H9 (cell line): ENCODE data around the gene C15orf61. TPM values are rescaled to one million over a fixed set of nuclear protein-coding genes. Genes with fewer than 3 reads are reported as not detected.

Experiments
- DNase-seq: peaks from one replicate; pipeline ENCODE4 v3.0.0-alpha.2; 2017
- H2AFZ ChIP-seq: one replicate; pipeline ENCODE4 v1.6.1; 2013; ENCODE audit warnings: mild to moderate bottlenecking, low read length, control low read depth, moderate library complexity
- H2AK5ac ChIP-seq: 2 replicates; pipeline ENCODE4 v1.6.1; 2013; ENCODE audit warnings: low read length, control low read depth, mixed read lengths; ENCODE audit not compliant: insufficient read length
- H2BK120ac ChIP-seq: one replicate; pipeline ENCODE4 v1.6.1; 2013; ENCODE audit warnings: low read depth, mild to moderate bottlenecking, low read length, control low read depth, inconsistent platforms; ENCODE audit not compliant: poor library complexity, severe bottlenecking
- H2BK12ac ChIP-seq: 2 replicates; pipeline ENCODE4 v1.6.1; 2013; ENCODE audit warnings: low read length, control low read depth, mixed read lengths, low read depth; ENCODE audit not compliant: insufficient read length
- H2BK15ac ChIP-seq: 2 replicates; pipeline ENCODE4 v1.6.1; 2013; ENCODE audit warnings: low read depth, low read length, control low read depth
- H2BK20ac ChIP-seq: one replicate; pipeline ENCODE4 v1.6.1; 2013; ENCODE audit warnings: low read depth, mild to moderate bottlenecking, low read length, control low read depth, inconsistent platforms; ENCODE audit not compliant: poor library complexity, severe bottlenecking
- H2BK5ac ChIP-seq: 2 replicates; pipeline ENCODE4 v1.6.1; 2013; ENCODE audit warnings: low read length, control low read depth, mixed read lengths; ENCODE audit not compliant: insufficient read length
- H3K14ac ChIP-seq: 2 replicates; pipeline ENCODE4 v1.6.1; 2013; ENCODE audit warnings: low read length, control low read depth; ENCODE audit not compliant: insufficient read depth
- H3K18ac ChIP-seq: 2 replicates; pipeline ENCODE4 v1.6.1; 2013; ENCODE audit warnings: low read depth, mild to moderate bottlenecking, mixed read lengths, low read length, control low read depth; ENCODE audit not compliant: insufficient read length
- H3K23ac ChIP-seq: 2 replicates; pipeline ENCODE4 v1.6.1; 2013; ENCODE audit warnings: low read length, control low read depth, mixed read lengths, low read depth; ENCODE audit not compliant: insufficient read length
- H3K23me2 ChIP-seq: 2 replicates; pipeline ENCODE4 v1.6.1; 2013; ENCODE audit warnings: low read depth, mild to moderate bottlenecking, mixed read lengths, low read length, control low read depth; ENCODE audit not compliant: insufficient read length, poor library complexity, severe bottlenecking
- H3K27ac ChIP-seq: 2 replicates; pipeline ENCODE4 v1.5.1; 2013; ENCODE audit warnings: low read length, control low read depth, mixed read lengths, low read depth; ENCODE audit not compliant: insufficient read length
- H3K27me3 ChIP-seq: 2 replicates; pipeline ENCODE4 v1.6.1; 2013; ENCODE audit warnings: low read length, control low read depth, inconsistent platforms; ENCODE audit not compliant: insufficient read depth
- H3K4ac ChIP-seq: 2 replicates; pipeline ENCODE4 v1.6.1; 2013; ENCODE audit warnings: low read depth, mild to moderate bottlenecking, control low read depth, inconsistent platforms, low read length, moderate library complexity
- H3K4me1 ChIP-seq: 2 replicates; pipeline ENCODE4 v1.6.1; 2013; ENCODE audit warnings: low read length, control low read depth, inconsistent platforms; ENCODE audit not compliant: insufficient read depth
- H3K4me2 ChIP-seq: 2 replicates; pipeline ENCODE4 v1.6.1; 2013; ENCODE audit warnings: low read length, control low read depth, mixed read lengths; ENCODE audit not compliant: insufficient read length, insufficient read depth
- H3K56ac ChIP-seq: 2 replicates; pipeline ENCODE4 v1.6.1; 2013; ENCODE audit warnings: low read depth, mild to moderate bottlenecking, mixed read lengths, low read length, control low read depth; ENCODE audit not compliant: insufficient read length
- H3K79me1 ChIP-seq: 2 replicates; pipeline ENCODE4 v1.6.1; 2013; ENCODE audit warnings: low read depth, mild to moderate bottlenecking, moderate library complexity, low read length, control low read depth, inconsistent platforms; ENCODE audit not compliant: insufficient read depth, poor library complexity, severe bottlenecking
- H3K79me2 ChIP-seq: 2 replicates; pipeline ENCODE4 v1.6.1; 2013; ENCODE audit warnings: low read length, control low read depth, inconsistent platforms; ENCODE audit not compliant: insufficient read depth
- H3K9ac ChIP-seq: 2 replicates; pipeline ENCODE4 v1.6.1; 2013; ENCODE audit warnings: low read length, control low read depth, mixed read lengths; ENCODE audit not compliant: insufficient read length; ENCODE audit errors: extremely low read depth
- H3K9me3 ChIP-seq: one replicate; pipeline ENCODE4 v1.6.1; 2013; ENCODE audit warnings: low read depth, low read length, inconsistent platforms; ENCODE audit not compliant: control insufficient read depth
- H3T11ph ChIP-seq: one replicate; pipeline ENCODE4 v1.6.1; 2013; ENCODE audit warnings: mild to moderate bottlenecking, low read length, control low read depth, inconsistent platforms
- H4K20me1 ChIP-seq: one replicate; pipeline ENCODE4 v1.6.1; 2013; ENCODE audit not compliant: control insufficient read depth, insufficient read length, insufficient read depth
- H4K5ac ChIP-seq: 2 replicates; pipeline ENCODE4 v1.6.1; 2013; ENCODE audit warnings: low read depth, mild to moderate bottlenecking, mixed read lengths, low read length, control low read depth; ENCODE audit not compliant: insufficient read length
- H4K8ac ChIP-seq: replicated peaks from 2 replicates; pipeline ENCODE4 v1.6.1; 2013; ENCODE audit warnings: low read length, control low read depth, mixed read lengths, low read depth; ENCODE audit not compliant: insufficient read length
- H4K91ac ChIP-seq: 2 replicates; pipeline ENCODE4 v1.6.1; 2013; ENCODE audit warnings: low read depth, mild to moderate bottlenecking, moderate library complexity, mixed read lengths, low read length, control low read depth; ENCODE audit not compliant: insufficient read length
- H3K27ac Mint-ChIP-seq, 3 experiments: 2 replicates in 2 of 3; 3 replicates in 1 of 3; pipeline ENCODE4 v1.8.0; 2020 to 2021; ENCODE audit warnings: mixed read lengths in 3 of 3, mild to moderate bottlenecking in 1 of 3, moderate library complexity in 1 of 3
- H3K27me3 Mint-ChIP-seq: 2 replicates; pipeline ENCODE4 v1.8.0; 2021; ENCODE audit warnings: low read depth, mild to moderate bottlenecking, moderate library complexity, mixed read lengths
- H3K36me3 Mint-ChIP-seq, 3 experiments: 2 replicates in 2 of 3; 3 replicates in 1 of 3; pipeline ENCODE4 v1.8.0; 2020 to 2021; ENCODE audit warnings: low read depth in 3 of 3, mixed read lengths in 3 of 3; ENCODE audit not compliant: insufficient read depth in 1 of 3
- H3K4me1 Mint-ChIP-seq, 2 experiments: 2 replicates each; pipeline ENCODE4 v1.8.0; 2020; ENCODE audit warnings: mixed read lengths in 2 of 2
- H3K4me3 Mint-ChIP-seq, 2 experiments: 2 replicates in 1 of 2; 3 replicates in 1 of 2; pipeline ENCODE4 v1.8.0; 2020 to 2021; ENCODE audit warnings: mild to moderate bottlenecking in 2 of 2, mixed read lengths in 2 of 2, moderate library complexity in 1 of 2
- H3K9me3 Mint-ChIP-seq, 2 experiments: 2 replicates in 1 of 2; 3 replicates in 1 of 2; pipeline ENCODE4 v1.8.0; 2020; ENCODE audit warnings: mild to moderate bottlenecking in 2 of 2, mixed read lengths in 2 of 2, moderate library complexity in 1 of 2
- WGBS: extraction: QIAGEN DNeasy Blood & Tissue Kit; methylation state at CpG from one replicate; pipeline ENCODE4 v1.1.7; 2013; ENCODE audit warnings: missing lambda C conversion rate, low lambda C conversion rate, mixed read lengths; ENCODE audit not compliant: insufficient read length; ENCODE audit errors: extremely low coverage; 5-methylcytosine and 5-hydroxymethylcytosine counted together
- total RNA-seq: library from RNA; stranded (reverse); gene quantifications from 2 replicates; pipeline ENCODE4 v1.2.1, GENCODE V29; 2021
- TF ChIP-seq, protein P1 (sequence below): fragments of 200-600 bp; sonication (generic); conservative IDR thresholded peaks from 3 replicates; pipeline ENCODE4 v1.8.0; 2021; ENCODE audit warnings: antibody characterized with exemption, mild to moderate bottlenecking

Gene C15orf61
- total RNA-seq, 1 experiment from 2014 or later: 2.6 TPM

DNA sequence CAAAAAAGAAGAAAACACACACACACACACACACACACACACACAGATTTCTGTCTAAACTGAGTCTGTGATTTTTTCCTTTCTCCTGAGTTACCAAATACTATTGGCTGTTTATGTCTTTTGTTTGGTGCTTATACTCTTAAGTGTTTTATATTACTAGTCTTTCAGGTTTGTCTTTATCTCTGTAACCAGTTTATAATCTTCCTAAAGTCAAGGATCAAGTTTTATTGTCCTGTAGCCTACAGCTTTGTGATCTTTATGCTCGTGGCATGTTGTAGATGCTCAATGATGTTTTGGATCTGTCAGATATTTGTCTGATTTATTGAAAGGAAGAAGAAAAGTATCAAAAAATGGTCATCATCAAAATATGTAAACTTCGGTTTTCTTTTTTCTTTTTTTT is 26.1 kb downstream of the C15orf61 start:
- H3K9me3 Mint-ChIP-seq: no peaks in the 10 kb centered on the region
- no peak overlapping the region for H3K4ac ChIP-seq
- H2BK12ac ChIP-seq: no peak overlapping the region
- H3K4me3 Mint-ChIP-seq: no peak overlapping the region
- no peak overlapping the region for H3K4me2 ChIP-seq
- H3T11ph ChIP-seq: no peak overlapping the region
- H3K79me1 ChIP-seq: no peaks in the 10 kb centered on the region
- H3K79me2 ChIP-seq: no peaks in the 10 kb centered on the region
- peaks cover 0 to 23% (median 13%) of the 10 kb centered on the region in 3 experiments; a peak in 4 of 7 replicates for H3K36me3 Mint-ChIP-seq
- no peaks in the 10 kb centered on the region; the same call in 1 of the 2 replicates for H3K27me3 ChIP-seq
- H4K8ac ChIP-seq: no peak overlapping the region
- H2AK5ac ChIP-seq: no peak overlapping the region
- H3K14ac ChIP-seq: no peak overlapping the region
- no peak overlapping the region for H2BK120ac ChIP-seq
- no peak overlapping the region for H4K91ac ChIP-seq
- no peak for DNase-seq
- H3K4me1 ChIP-seq: peaks cover 4% of the 10 kb centered on the region; the same call in 1 of the 2 replicates
- no peak overlapping the region for H3K23ac ChIP-seq
- no CpG with 5 or more reads among the region's 2 CpGs for WGBS
- peaks cover 7% of the 10 kb centered on the region for H3K23me2 ChIP-seq
- no peaks in the 10 kb centered on the region for H4K20me1 ChIP-seq
- TF ChIP-seq, protein P1, sequence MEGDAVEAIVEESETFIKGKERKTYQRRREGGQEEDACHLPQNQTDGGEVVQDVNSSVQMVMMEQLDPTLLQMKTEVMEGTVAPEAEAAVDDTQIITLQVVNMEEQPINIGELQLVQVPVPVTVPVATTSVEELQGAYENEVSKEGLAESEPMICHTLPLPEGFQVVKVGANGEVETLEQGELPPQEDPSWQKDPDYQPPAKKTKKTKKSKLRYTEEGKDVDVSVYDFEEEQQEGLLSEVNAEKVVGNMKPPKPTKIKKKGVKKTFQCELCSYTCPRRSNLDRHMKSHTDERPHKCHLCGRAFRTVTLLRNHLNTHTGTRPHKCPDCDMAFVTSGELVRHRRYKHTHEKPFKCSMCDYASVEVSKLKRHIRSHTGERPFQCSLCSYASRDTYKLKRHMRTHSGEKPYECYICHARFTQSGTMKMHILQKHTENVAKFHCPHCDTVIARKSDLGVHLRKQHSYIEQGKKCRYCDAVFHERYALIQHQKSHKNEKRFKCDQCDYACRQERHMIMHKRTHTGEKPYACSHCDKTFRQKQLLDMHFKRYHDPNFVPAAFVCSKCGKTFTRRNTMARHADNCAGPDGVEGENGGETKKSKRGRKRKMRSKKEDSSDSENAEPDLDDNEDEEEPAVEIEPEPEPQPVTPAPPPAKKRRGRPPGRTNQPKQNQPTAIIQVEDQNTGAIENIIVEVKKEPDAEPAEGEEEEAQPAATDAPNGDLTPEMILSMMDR: no peak
- no peak overlapping the region for H3K27ac Mint-ChIP-seq
- H2BK20ac ChIP-seq: no peak overlapping the region
- no peaks in the 10 kb centered on the region for H3K9me3 ChIP-seq
- H3K27me3 Mint-ChIP-seq: no peaks in the 10 kb centered on the region
- H2AFZ ChIP-seq: no peak overlapping the region
- no peak overlapping the region for H3K27ac ChIP-seq
- H3K56ac ChIP-seq: no peak overlapping the region
- H4K5ac ChIP-seq: no peak overlapping the region
- H3K4me1 Mint-ChIP-seq: peaks cover 28 to 29% of the 10 kb centered on the region in 2 experiments
- no peak overlapping the region for H2BK15ac ChIP-seq
- no peak overlapping the region for H3K9ac ChIP-seq
- H2BK5ac ChIP-seq: no peak overlapping the region
- H3K18ac ChIP-seq: no peak overlapping the region
